HPDE6-E6E7 (cell line): ENCODE data around the gene GABRG3.

Experiments
- DNase-seq: peaks from one replicate; pipeline ENCODE4 v3.0.0; 2011; ENCODE audit warnings: missing footprints; ENCODE audit errors: extremely low spot score

GABRG3 gene

DNA sequence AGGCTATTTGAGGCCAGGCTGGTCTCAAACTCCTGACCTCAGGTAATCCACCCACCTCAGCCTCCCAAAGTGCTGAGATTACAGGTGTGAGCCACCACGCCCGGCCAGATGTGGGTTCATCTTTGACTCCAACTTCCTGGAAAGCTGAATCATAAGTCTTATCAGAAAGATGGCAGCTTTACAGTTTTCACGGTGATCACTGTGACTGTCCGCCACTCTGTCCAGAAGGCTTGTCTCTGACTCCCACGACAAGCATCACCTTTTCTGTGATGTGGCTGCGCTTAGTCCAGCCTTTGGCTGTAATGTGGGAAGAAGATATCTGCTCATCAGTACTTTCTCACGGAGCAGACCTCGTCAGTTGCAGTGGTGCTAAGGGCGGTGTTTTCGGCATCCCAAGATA lies 527.7 kb downstream of the GABRG3 start:
- no peak for DNase-seq

DNA sequence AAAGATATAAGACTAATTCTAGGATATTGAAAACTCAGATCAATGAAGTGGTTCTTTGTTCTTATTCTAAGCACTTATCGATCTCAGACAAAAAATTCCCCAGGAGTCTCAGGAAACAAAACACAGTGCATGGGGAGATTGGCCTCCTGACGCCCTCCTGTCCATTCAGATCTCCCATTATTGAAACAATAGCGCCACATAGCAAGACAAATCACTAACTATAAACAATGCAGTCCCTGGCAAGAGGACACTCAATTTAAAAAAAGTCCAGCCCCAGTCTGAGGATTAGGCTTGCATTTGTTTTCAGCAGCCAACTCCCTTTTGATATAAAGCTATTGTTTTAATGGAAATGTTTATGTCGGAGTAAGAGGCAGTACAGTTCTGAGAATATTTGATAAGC lies 528.2 kb downstream of the GABRG3 start:
- DNase-seq: no peak

DNA sequence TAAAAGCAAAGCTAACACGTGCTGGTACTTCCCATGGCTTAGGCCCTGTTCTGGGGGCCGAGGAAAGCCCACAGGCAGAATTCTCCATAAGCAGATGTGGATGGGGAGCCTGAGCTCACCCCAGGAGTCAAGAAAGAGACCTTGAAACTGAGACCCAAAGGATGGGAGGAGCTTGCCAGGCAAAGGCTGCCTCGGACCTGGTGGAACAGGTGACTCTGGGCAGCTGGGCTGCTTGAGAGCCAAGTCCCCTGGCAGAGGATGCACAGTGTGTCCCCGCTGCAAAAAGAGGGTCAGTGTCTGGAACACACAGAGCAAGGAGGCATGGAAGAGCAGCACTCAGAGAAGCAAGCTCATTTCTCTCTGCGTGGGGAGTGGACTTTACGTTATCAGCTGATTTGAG lies 528.7 kb downstream of the GABRG3 start:
- no peak for DNase-seq

DNA sequence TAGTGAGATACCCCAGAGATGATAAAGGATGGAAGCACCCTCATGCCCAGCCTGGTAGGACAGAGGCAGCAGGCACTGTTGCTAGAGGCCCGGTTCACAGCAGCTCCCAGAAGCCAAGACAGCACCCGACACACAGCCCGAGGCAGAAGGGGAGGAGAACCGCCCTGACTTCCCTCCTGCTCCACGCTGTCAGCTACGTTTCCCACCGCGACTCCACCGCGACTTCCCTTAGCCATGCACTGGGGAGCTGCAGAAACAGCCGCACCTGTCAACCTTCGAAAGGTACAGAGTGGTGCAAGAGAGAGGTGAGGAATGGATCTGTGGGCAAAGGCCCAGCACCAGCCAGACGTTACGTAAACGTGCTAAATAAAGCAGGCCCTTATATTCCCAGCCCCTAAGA lies 529.2 kb downstream of the GABRG3 start:
- DNase-seq: no peak

DNA sequence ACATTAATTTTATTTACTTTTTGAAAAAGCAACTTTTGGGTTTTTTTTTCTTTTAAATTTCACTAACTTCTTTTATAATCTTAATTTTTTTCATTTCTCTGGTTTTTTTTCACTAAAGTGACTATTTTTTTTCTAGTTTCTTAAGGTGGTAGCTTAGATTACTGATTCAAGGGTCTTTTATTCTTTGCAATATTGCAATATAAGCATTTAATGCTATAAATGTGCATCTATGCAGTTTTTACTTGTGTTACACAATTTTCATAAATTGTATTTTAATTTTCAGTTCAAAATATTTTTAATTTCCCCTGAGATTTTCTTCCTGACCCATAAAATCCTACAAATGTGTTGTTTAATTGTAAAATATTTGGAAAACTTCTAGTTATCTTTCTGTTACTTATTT lies 535.8 kb downstream of the GABRG3 start:
- DNase-seq: no peak

DNA sequence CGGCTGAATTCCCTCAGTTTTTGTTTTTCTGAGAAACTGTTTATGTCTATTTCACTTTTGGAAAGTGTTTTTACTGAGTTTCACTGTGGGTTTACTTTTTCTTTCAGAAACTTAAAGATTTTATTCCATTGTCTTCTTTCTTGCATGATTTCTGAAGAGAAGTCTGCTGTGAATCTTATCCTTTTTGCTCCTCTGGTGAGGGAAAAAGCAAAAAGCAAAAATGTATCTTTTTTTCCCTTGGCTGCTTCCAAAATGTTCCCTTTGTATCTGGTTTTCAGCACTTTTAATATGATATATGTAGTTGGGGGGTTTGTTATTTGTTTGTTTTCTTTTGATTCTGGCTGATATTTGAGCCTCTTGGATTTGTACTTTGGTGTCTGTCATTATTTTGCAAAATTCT lies 538.0 kb downstream of the GABRG3 start:
- no peak for DNase-seq

DNA sequence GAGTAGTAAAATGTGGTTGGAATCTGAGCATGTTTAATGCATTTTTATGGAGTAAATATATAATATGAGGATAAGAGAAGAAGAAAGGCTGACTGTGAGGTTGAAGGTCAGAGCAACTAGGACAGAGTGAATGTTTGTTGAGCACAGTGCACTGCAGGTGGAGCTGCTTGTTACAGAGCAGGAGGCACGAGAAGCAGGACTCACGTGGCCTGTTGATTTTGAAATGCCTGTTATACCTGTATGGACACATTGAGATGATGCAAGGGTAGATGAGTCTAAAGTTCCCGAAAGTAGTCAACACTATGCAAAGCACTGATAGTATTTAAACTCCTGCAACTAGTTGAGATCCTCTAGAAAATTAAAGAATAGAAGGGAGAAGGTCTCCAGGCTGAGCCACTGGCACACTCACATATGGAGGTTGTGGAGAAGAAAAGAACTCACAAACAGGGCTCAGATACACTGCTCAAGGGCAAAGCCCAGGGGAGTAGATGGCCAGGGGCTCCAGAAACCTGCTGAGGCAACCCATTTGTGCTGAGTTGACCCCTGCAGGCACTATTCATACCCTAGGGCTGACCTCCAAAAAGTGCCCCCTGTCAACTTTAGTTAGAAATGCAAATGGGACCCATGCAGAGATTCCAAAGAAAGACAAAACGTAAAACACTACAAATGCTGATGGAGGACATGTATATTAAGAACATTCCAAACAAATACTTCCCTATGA lies 541.5 kb downstream of the GABRG3 start:
- no peak for DNase-seq

DNA sequence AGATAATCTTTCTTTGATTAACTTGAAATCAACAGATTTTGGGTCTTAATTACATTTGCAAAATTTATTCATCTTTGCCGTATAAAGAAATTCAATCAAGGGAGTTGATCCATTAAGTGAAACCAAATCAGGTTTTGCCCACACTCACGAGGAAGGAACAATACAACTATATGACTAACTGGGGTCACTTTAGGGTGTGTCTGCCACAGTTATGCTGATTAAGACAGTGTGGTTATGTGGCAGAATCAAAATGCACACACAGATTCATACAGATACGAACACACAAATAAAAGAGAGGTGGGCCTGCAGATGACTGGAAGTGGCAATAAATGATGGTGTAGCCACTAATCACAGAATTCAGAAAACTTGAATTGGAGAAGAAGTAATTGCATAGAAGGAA lies 543.5 kb downstream of the GABRG3 start:
- no peak for DNase-seq

DNA sequence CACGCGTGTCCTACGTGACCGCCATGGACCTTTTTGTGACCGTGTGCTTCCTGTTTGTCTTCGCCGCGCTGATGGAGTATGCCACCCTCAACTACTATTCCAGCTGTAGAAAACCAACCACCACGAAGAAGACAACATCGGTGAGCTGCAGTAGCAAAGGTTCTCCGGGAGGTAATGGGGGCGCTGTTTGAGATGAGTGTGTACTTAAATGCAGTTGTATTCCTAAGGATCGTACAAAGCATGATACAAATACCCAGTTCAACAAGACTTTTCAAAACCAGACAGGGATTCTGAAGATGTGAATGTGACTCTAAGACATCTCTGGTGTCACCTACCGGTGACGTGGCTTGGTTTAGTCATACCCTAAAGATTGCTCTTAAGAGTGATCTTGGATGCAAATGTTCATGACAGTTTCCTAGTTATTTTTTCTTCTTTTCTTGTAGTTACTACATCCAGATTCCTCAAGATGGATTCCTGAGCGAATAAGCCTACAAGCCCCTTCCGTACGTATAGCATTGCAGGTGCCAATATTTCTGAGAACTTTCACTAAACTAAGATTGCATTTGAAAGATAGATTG lies 556.6 kb downstream of the GABRG3 start:
- no peak for DNase-seq

DNA sequence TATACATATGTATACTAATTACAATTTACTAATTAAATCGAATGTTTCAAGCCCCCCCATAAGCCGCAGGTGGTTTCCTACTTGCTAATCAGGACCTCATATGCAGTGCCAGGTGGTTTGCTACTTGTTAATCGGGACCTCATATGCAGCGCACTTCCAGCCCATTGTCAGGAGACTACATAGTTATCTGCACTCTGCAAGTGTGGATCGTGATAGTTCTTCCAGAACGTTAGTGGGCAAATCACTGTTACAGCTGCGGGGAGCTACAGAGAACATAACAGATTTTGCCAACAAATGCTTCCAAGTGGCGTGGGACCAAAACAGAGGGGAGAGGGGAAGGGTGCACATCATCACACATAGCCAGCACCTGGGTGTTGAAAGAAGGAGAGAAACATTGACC lies 558.4 kb downstream of the GABRG3 start:
- no peak for DNase-seq

DNA sequence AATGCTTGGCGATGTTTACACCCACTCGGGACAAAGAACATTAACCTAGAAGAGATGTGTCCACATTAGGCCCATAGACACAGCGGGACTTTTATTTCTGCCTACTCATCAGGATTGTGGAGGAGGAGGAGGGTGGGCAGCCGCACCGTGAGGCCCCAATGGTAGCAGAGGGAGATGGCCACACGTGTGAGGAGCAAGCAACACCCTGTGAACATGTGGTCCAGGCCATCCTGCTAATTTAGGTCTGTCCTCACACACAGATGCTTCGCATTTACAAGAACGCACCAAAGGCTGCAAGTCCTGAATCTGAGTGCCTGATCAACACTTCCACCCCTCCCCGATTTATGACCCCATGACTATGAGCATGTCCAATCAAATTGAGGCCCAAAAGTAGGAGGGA lies 560.0 kb downstream of the GABRG3 start:
- DNase-seq: no peak

DNA sequence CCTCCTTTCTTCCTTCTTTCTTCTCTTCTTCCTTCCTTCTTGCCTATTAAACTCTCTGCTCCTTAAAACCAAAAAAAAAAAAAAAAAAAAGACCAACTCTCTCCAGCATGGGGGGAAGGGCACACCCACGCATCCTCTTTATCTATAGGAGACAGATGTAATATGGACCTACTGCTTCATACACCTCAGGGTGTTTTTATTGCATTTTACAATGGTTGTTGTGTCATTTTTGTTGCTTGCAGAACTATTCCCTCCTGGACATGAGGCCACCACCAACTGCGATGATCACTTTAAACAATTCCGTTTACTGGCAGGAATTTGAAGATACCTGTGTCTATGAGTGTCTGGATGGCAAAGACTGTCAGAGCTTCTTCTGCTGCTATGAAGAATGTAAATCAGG lies 561.4 kb downstream of the GABRG3 start:
- no peak for DNase-seq

DNA sequence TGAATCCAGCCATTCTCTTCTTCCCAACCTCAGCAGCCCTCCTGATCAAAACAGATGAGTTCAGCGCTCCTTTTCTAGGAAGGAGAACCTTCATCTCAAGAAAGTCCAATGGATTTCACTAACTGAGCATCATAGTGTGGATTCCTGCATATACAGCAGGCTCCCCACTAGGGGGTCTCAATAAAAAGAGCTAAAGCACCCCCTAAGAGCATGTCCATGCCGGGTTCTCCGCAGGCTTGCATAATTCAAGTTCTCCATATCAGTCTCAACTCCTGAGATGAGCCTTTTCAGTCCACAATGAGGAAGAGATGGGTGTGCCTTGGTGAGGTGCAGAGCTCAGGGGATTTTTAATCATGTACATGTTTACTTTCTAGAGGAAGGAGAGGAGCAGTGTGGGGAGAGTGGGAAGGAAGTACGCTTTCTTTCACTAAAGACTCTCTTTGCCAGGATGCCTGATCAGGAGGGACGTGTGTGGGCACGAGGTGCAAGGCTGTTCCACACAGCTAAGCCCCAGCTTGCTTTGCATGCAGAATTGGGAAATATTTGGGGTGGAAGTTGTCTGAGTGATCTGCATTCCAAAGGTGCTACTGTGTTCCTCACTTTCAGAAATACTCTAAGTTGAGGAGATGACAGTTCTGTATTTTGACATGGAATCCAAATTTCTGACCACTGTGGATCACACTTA lies 564.6 kb downstream of the GABRG3 start:
- DNase-seq: no peak

DNA sequence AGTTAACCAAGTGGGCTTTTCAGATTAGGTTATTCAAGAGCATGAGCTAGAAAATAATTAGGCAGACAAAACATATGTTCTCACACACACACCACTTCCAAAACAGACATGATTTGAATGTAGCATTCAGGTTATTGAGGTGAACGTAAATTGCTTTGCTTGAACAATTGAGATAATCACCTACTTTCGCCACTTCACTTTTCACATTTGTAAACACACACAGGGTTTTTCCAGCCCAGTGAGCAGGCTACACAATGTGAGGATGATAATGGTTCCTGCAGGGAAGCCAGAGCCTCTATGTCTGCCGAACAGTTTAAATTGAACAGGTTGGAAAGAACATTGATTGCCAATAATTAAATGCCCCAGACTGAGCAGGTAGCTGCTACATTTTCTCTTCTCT lies 567.3 kb downstream of the GABRG3 start:
- no peak for DNase-seq

DNA sequence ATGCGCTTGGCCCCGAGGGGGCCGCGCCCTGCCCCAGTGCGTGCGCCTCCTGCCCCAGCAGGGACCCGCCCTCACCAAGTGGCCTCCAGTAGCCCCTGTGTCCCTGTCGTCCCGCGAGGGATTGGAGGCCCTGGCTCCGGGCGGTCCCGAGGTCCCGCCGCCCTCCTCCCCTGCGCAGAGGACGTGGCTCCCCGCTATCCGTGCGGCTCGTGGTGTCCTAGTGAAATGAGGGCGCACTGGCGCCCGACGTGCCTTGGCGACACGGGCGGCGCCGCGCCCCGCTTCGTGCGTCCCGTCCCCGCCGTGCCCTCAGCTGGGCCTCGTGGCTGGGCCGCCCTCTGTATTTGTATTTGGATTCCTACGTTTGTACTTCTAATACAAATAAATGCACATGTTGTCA lies 570.6 kb downstream of the GABRG3 start:
- DNase-seq: no peak

DNA sequence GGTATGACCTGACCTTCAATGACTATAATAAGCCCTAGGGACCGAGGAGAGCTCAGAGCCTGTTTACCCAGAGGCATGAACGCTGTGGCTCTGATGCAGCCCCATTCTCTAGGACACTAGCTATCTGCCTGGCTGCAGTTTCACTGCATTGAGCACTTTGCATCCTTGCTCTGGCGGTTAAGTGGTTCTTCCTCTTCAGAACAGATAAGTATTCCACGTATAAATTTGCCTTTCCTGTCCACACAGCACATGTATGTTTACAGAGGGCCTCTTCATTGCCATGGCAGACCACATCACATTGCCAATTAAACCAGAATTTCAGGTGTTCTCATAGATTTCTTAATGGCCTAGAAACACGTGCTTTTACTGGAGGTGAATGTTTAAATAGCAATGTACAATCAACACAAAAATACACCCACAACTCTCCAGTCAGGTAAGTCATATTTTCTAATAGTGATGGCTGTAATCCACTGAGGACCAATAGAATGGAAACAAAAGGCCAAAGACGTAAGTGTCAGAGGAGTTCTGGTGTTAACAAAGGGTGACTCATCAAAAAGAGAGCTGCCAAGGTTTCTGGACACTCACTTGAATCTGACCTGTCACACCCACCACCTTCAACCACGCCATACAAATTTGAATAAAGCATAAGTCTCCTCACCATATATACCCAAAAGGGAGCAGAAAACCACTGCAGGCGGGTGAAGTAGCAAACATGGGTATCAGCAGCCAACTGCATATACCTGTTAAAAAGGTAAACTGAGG lies 574.7 kb downstream of the GABRG3 start:
- no peak for DNase-seq

DNA sequence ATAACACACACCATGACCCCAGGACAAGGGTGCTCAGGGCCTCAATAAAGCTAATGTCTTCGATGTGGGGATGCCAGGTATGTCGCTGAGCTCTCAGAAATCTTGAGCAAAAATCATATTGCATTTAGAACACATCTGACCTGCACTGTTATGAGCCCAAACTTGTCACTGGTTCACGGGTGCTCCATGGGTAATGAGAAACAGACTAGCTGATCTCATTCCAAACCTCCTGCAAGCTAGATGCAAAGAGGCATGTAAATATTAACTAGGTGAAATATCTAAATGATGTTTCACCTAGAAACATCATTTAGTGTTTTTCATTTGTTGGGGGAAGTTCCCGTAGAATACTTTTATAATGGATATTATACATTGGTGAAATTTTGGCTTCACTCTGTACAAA lies 578.8 kb downstream of the GABRG3 start:
- no peak for DNase-seq

DNA sequence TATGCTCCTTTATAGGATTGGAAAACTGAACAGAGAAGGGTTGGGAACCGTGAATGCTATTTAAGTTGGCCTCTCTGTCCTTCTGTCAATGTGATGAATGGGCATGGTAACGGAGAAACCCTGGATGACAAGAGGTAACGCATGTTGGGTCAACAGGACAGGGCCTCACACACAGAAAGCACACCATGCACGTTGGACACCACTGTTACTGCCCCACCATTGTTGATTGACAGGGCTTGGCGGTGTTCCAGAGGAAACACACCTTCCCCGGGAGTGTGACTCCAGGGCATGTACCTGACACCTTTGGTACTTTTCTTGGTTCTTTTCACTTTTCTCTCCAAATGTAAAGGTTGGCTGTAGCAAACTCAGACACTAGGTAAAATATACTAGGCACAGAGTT lies 579.7 kb downstream of the GABRG3 start:
- DNase-seq: no peak

DNA sequence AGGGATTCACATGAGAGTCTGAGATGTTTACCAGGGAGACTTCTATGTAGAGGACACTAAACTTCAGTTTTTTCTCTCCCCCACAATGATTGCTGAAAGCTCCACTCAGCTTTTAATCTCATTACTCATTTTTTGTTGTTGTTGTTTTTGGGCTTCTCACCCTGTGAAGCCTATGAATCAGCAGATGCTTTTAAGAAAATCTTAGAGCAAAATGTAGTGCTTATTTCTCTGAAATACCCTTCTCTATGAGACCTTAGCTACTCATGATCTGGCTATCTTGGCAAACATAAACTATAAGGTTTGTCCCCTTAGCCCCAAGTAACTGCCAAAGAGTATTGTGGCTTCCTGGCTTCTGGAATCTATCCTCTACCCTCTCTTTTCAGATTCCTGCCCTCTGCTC lies 590.8 kb downstream of the GABRG3 start:
- DNase-seq: no peak

DNA sequence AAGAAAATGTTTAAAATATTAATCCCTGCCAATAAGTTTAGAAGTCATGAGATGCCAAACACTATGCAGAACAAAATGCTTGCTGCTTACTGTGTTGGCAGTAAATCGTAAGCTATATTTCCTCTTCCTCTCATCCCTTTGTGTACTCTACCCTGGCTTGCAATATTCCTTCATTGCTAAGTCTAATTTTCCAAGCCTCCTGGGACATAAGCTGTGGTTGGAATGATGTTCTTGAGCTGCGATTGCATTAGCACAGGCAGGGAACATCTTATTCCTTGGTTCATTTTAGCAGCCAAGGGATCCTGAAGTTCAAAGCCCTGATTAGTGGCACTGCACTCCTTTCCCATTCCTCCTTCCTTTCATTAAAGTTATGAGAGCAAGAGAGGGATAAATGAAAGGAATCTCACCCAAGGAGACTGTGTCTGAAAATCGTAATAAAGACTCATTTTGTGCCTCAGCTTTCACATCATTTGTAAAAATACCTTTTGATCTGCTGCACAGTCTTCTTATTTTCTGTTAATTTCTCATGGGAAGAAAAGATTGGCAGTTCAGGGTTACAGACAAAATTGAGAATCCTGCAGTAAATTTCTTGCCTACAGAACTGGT lies 592.9 kb downstream of the GABRG3 start:
- DNase-seq: no peak

DNA sequence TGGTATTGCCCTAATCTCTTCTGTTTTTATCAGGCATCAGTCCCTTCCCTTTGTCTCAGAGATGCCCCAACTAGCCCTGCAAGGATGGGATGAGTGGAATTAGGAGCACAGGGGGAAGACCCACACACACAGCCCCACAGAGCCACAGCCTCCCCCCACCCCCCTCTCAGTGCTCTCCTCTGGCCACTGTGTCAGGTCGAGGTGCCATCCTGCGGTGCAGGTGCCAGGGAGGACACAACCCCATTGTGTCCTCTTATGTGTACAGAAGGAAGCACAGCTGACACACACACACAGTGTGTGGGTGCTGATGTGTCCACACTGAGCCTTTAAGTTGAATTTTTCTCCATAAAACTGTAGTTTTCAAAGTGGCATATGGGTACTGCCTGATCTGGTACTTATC lies 593.7 kb downstream of the GABRG3 start:
- no peak for DNase-seq

DNA sequence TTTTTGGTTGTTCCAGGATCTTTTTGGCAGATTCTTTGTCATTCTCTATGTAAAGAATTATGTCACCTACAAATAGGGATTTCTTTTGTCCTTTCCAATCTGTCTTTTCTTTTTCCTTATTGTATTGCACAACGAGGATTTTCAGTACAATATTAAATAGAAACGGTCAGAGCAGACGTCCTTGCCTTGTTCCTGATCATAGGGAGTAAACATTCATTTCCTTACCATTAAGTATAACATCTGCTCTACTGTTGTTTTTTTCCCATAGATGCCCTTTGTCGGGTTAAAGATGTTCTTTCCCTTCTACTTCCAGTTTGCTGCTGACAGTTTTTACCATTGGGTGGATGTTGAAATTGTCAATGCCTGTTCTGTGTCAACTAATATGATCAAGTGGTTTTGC lies 599.8 kb downstream of the GABRG3 start:
- no peak for DNase-seq
